Stimulated activated CD8-positive, alpha-beta memory T cell treated with anti-CD3 and anti-CD28 coated beads, Interleukin-7, amount 100 ng/mL, for 4 hours (primary cell): ENCODE data around the gene CALHM3.
A peak's percentile ranks its signal among the peaks of the same experiment; 100 is the strongest.
"Not testable (repeated sequence)": the region's sequence is repeated elsewhere in the genome, so short reads cannot be mapped to it uniquely, and the experiment has no call there.

Experiments
- DNase-seq, 2 donors: peaks; one replicate each; pipeline ENCODE4 v3.0.0-alpha.2; 2020; ENCODE audit warnings: low read depth in 2 of 2

Gene CALHM3, protein sequence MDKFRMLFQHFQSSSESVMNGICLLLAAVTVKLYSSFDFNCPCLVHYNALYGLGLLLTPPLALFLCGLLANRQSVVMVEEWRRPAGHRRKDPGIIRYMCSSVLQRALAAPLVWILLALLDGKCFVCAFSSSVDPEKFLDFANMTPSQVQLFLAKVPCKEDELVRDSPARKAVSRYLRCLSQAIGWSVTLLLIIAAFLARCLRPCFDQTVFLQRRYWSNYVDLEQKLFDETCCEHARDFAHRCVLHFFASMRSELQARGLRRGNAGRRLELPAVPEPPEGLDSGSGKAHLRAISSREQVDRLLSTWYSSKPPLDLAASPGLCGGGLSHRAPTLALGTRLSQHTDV

DNA sequence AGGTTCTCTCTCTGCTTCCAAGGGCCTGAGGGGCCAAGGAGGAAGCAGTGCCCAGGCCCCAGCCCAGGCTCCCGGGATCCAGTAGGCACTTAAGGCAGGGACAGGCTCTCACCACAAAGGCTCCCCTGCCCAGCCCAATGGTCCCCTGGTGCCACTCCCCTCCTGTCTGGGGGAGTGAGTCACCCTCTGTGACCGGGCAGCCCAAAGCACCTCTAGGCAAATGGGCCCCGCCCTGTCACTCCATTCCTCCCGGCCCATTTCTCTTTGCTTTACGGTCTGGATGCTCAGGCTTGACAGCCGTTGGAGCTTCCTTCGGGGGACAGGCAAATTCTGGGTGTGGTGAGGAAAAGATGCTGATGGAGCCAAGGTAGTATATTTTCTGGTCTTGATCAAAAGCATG is at the start of gene CALHM3:
Gene CALHM3 (minus strand): TSS at position 106 of the 400 bp plus-strand sequence. CDS start 208 bp downstream, outside the sequence.
- DNase-seq, result no peak

DNA sequence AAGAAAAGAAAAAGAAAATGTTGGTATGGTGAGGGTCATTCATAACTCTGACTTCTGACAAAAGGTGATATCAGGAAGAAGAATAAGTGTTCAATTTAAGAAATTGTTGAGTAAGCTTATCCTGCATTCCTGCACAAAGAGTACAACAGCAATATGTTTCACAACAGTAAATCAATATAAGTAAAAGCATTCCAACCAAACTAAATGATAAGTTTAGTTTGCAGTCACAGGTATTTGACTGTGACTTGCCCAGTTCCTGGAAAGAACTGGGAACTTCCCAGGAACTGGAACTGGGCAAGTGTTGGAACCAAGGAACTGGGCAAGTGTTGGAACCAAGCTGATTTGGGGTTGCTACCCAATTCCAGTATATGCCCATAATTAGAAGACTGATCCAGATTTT is 49.5 kb upstream of the CALHM3 start:
- DNase-seq, result no peak

DNA sequence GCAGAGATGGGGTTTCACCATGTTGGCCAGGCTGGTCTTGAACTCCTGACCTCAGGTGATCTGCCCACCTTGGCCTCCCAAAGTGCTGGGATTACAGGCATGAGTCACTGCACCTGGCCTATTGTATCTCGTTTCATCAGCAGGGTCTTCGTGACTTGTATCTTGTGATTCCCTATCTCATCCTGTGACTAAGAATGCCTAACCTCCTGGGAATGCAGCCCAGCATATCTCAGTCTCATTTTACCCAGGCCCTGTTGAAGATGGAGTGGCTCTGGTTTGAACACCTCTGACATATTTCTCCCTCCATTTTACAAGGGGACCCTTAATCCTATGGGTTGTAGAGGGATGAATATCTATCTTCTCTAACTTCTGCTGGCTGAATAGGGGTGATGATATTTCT is 48.4 kb upstream of the CALHM3 start:
- not testable (repeated sequence) for DNase-seq

DNA sequence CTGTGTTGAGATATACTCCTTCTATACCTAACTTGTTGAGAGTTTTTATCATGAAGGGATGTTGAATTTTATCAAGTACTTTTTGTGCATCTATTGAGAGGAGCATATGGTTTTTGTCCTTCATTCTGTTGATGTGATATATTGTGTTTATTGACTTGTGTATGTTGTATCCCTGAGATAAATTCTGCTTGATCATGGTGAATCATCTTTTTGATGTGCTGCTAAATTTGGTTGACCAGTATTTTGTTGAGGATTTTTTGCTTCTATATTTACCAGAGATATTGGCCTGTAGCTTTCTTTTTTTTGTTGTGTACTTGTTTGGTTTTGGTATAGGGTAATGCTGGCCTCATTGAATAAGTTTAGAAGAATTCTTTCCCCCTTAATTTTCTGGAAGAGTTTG is 46.9 kb upstream of the CALHM3 start:
- DNase-seq, result no peak

DNA sequence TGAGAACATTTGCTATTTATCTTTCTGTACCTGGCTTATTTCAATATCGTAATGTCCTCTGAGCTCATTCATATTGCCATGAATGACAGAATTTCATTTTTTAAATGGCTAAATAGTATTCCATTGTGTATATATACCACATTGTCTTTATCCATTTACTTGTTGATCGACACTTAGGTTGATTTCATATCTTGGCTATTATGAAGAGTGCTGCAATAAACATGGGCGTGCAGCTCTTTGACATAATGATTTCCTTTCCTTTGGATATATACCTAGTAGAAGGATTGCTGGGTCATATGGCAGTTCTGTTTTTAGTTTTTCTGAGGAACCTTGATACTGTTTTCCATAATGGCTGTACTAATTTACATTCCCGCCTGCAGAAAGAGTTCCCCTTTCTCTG is 44.6 kb upstream of the CALHM3 start:
- DNase-seq, result no peak

DNA sequence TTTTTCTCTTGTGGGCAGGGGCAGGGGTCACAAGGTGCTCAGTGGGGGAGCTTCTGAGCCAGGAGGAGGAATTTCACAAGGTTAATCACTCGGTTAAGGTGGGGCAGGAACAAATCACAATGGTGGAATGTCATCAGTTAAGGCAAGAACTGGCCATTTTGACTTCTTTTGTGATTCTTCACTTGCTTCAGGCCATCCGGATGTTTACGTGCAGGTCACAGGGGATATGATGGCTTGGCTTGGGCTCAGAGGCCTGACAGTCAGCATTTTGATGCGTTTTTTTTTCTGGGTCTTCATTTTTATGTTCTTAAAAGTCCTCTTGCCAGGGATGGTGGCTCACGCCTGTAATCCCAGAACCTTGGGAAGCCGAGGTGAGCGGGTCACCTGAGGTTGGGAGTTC is 43.0 kb upstream of the CALHM3 start:
- DNase-seq, result not testable (repeated sequence)

DNA sequence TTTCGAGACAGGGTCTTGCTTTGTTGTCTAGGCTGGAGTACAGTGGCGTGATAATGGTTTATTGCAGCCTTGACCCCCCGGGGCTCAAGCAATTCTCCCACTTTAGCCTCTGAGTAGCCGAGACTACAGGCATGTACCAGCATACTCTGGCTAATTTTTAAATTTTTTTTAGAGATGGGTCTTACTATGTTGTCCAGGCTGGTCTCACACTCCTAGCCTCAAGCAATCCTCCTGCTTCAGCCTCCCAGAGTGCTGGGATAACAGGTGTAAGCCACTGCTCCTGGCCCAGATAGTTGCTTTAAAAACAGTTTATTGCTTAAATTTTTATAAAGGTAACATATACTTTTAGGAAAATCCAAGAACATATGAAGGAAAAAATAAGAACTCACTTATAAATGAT is 40.8 kb upstream of the CALHM3 start:
- DNase-seq, result no peak

DNA sequence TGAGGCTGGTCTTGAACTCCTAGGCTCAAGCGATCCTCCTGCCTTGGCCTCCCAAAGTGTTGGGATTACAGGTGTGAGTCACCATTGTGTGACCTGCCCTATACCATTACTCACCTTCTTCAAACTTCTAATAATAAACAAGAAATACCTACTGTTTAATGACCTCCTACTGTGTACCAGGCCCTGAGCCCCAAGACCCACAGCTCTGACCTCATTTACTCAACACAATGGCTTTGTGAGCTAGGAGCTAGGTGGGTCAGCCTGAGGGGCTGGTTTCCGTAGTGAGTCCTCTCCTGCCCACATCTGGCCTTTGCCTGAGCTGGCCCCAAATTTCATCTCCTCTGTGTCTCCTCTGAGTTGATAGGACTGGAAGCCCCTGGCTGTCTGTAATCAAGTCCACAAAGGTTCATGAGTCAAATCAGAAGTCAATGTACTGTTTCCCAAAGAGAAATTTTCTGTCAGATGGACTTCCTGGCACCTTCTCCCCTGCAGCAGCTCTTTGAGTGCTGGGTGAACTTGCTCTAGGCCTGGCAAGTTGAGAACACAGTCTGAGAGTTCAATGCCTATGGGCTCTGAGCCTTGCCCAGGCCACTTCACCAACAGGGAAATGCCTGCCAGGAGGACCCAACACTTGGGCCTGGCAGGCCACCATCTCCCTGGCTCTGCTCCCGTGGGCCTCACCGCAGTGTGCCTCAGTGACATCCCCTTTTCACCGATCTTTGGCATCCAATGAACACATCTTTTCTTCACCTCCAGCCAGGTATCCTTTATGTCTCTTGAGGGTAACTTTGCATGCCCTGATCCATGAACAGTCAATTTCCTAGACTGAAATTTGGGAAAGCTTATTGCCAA is 38.4 kb upstream of the CALHM3 start:
- no peak for DNase-seq

DNA sequence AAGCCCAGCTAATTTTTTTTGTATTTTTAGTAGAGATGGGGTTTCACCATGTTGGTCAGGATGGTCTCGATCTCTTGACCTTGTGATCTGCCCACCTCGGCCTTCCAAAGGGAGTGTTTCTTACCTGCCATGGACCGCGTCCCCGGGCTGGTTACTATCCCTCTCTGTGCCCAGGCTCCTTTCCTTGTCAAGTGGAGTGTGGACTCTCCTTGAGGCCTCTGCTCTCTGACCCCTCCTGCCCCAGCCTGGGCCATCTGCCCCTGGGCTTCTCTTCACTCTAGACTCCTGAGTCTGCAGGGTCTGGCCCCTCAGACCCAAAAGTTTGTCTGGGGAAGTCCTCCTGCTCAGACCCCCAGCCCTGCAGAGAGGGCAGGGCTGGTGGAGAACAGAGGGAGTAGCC is 35.2 kb upstream of the CALHM3 start:
- DNase-seq, result no peak

DNA sequence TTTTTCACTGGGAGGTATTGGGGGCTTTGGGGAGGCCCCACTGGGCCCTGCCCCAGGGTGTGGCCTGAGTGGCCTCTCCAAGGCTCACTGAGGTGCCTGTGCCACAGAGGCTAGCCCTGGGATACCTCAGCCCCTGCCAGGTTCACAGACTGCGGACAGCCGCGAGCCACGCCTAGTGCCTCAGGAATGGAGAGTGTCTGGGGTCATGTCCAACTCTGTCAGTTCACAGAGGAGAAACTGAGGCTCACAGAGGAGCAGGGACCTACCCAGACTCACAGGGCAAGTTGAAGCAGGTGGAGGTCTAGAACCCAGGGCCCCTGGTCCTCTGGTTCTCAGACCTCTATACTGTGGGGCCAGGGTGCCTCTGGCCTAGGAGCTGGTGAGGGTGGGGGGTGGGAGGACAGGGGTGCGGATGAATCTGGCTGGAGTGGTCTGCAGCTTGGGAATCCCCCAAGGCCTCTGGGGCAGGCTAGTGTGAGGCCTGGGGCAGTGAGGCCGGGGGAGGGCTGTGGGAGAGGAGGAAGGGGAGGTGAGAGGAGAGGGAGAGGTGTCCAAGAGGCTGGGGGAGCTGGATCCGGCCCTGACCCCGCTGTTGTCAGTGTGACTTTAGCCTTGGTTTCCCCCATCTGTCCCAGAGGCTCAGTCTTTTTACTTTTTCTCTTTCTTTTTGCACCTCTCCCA is 34.5 kb upstream of the CALHM3 start:
- DNase-seq, result no peak

DNA sequence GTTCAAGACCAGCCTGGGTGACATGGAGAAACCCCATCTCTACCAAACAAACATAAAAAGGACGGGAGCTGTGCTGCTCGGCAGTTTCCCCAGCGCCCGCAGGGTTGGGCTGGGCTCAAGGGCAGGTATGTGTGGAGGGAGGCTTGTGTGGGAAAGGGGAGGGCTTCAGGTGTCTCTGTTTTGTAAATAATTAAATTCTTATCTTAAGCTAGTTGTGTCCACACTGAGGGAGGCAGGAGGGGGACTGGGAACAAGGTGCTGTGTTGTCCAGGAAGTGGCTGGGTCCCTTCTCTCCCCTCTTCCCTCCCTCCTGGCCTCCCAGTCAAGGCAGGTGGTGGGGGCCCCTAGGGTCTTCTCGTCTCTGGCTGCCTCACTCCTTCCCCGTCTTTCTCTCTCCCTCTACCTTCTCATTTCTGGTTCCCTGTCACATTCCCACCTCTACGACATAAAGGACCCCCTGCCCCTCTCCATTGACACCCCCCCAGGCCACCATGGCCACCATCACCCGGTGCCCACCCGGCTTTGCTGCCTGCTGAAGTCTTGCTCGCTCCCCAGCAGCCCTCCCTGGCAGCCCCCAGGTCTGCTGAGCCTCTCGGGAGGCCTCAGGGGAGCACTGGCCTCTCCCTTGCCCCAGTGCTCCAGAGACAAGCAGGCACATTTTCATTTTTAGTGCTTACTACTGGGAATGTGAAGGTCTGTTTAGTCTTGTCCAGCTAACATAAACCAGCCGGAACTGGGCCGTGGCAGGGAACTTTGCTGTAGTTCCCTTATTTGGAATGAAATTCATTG is 33.7 kb upstream of the CALHM3 start:
- DNase-seq, result no peak

DNA sequence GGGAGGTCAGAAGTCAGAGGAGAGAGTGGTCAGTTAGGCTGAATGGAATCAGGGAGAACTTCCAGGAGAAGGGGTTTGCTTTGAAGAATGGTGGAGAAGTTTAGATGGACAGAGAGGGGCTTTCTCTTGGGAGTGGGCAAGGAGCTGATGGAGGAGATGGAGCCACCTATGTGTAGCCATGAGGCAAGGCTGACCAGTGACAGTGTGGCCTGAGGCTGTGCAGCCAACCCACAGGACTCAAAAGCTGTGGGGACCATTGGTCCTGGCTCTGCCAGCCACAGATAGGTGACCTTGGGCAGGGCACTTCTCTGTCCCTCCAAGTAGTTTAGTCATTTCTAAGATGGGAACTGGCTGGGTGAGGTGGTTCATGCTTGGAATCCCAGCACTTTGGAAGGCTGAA is 33.1 kb upstream of the CALHM3 start:
- DNase-seq, result no peak

DNA sequence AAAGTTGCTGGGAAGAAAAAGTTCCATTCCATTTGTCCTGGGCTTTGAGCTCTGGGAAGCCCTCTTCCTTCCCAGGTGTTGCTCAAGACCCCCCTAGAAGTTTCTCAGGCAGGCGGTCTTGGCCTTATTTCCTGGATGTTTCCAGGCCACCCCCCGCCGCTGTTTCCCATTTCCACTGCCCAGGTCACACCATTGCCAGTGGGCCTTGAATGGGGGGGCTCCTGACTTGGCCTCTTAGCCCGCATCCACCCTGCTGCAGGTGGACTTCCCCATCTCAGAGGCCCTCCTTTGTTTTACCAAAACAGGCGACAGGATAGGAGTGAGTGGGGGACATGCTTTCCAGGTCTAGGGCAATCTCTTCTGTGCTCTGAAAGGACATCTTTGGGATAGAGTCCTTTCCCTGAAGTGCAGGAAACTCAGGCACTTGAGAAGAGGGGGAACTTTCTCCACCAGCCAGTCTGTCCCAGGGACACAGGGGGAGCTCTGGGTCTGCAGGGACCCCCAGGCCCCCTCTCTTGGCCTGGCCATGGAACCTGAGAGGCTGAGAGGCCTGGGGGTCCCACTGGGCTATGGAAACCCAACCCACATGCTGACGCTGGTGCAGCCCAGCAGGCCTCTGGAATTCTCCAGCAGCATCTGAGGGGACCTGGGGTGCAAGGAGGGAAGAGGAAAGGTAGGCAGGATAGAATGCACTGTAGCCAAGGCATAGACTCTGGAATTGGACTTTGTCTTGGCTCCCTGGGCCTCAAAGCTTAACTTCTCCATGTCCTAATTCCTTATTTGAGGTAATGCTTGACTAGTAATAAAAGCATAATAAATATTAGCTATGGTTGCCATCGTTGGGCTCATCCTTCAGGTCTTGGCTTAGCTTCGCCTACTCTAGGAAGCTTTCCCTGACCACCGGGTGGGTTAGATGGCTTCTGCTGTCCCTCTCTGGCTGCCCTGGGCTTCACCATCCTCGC is 32.0 kb upstream of the CALHM3 start:
- DNase-seq, result no peak

DNA sequence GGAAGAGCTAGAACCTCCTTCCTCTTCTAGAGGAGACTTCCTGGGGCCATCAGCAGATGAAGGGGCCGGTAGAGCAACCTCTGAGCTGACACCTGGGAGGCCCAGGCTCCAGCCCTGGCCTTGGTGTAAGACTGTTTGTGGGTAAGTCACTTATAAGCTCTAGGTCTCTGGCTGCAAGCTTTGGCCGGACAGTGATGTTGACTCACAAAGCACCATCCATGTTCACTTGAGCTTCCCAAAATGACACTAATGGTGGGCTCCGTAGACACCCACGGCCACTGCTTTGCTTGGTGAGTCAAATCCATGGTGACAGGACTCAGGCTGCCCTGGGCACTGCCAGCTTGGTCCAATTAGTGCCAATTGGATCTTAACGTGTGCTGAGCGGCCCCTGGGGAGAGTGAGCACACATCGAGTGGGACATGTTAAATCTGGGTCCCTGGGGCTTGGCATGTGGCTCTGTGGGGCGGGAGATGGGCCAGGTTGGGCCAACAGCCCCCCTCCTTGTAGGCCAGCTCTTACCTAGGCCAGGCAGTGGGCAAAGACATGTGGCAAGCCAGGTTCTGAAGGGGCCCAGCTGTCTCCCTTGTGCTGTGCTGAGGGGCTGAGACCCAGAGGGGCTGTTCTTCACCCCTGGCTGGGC is 31.1 kb upstream of the CALHM3 start:
- no peak for DNase-seq

DNA sequence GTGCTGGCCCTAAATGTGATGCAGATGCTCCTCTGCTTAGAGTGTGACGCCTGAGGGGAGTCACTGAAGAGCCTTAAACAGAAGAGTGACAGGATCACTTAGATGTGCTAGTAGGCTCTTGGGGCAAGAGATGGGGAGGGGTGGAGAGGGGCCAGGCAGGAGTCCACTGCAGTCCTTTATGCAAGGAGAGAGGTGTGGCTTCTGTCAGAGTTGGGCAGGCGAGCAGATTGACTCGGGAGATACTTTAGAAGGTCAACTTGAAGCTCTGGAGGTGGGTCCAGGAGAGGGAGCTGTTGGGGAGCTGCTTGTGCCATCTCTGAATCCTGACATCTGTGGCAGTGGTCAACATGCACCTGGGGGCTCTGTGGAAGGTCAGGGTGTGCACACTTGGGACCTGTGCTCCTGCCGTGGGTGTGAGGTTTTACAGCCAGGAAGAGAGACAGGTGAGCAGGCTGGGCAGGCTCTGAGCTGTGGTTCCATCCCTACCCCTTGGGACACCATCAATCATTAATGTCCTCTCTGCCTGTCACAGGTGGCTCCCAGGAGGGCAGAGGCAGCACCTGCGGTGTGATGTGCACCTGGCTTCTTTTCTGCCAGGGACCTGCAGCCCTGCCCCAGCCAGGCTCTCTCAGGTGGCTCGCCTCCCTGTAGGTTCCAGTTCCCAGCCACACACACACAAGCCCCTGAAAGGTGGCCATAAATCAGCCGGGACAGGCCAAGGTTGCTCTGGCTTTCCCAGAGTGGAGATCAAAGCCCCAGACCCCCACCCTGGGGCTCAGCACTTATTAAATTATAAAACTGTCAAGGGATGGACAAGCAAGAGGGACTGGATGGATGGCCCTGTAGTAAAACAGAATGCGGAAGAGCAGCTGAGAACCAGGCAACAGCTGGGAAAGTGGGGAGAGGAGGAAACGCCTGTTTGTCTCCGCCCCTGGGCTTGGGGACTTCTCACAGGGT is 28.5 kb upstream of the CALHM3 start:
- DNase-seq, result no peak

DNA sequence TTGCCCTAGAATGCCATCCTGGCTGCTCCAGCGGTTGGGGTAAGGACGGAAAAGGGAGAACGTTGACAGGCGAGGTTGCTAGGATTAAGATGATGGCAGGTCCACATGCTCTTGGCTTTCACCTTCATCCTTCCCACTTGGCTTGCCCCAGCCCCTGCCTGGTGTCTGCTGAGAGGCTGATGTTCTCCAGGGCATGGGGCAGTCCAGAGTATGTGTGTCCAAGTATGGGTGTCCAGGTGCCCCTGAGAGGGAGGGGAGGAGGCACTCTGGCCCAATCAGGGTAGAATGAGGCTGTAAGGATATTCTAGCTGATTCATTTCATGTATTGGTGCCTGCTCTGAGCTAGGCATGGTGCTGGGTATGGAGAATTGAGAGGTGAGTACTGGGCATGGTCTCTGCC is 27.0 kb upstream of the CALHM3 start:
- DNase-seq, result no peak

DNA sequence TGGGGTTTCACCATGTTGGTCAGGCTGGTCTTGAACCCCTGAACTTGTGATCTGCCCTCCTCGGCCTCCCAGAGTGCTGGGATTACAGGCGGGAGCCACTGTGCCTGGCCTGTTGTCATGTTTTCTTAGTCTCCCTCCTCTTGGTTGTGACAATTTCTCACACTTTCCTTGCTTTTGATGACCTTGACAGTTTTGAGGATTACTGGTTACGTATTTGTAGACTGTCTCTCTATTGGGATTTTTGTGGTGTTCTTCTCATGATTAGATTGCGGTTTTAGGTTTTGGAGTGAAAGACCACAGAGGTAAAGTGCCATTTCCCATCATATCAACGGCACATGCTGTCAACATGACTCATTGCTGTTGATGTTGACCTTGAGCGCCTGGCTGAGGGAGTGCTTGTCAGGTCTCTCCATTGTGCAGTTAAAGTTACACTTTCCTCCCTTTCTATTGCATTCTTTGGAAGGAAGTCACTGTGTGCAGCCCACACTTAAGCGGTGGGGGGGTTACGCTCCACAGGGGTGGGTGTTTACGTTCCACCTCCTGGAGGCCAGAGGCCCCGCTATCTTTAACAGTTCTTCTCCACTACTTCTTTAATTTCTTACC is 25.2 kb upstream of the CALHM3 start:
- DNase-seq, result peak in 1 of 2 donors; percentile 20

DNA sequence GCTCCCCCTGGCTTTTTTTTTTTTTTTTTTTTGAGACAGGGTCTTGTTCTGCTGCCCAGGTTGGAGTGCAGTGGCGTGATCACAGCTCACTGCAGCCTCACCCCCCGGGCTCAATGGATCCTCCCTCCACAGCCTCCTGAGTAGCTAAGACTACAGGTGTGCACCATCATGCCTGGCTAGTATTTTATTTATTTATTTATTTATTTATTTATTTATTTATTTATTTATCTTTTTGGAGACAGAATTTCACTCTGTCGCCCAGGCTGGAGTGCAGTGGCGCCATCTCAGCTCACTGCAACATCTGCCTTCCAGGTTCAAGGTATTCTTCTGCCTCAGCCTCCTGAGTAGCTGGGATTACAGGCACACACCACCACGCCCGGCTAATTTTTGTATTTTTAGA is 24.7 kb upstream of the CALHM3 start:
- DNase-seq, result not testable (repeated sequence)
